Brain microvascular endothelial cell (primary cell): ENCODE data around the gene LRRC55.

Experiments
- DNase-seq: peaks from one replicate; pipeline ENCODE4 v3.0.0-alpha.2; 2020
- H3K27ac ChIP-seq: fragments of 250-450 bp; sonication (Bioruptor Pico); 2 replicates; pipeline ENCODE4 v1.5.1; 2020; ENCODE audit warnings: mild to moderate bottlenecking, moderate library complexity
- H3K27me3 ChIP-seq: fragments of 250-450 bp; sonication (Bioruptor Pico); replicated peaks from 2 replicates; pipeline ENCODE4 v1.5.1; 2020; ENCODE audit warnings: mild to moderate bottlenecking
- H3K36me3 ChIP-seq: fragments of 250-450 bp; sonication (Bioruptor Pico); replicated peaks from 2 replicates; pipeline ENCODE4 v1.5.1; 2020; ENCODE audit warnings: mild to moderate bottlenecking
- H3K4me3 ChIP-seq: 2 replicates; pipeline ENCODE4 v1.5.1; 2011; ENCODE audit warnings: low read depth, mild to moderate bottlenecking, control low read depth, low read length, moderate library complexity
- in situ Hi-C: cut with HindIII; loops from 2 replicates; pipeline ENCODE4 v1.10.0; 2017; ENCODE audit warnings: low sequenced_read_pairs, low pct_ligation_motif_present
- TF ChIP-seq, protein P1 (sequence below): IDR thresholded peaks from 2 replicates; pipeline ENCODE4 v1.5.1; 2011; ENCODE audit warnings: low read depth, mild to moderate bottlenecking, moderate library complexity, low read length, control low read depth, inconsistent platforms; ENCODE audit errors: missing control alignments

The LRRC55 gene

GRCh38 chr11:57175478-57175877 is 6.3 kb upstream of the LRRC55 start:
- Histone ChIP-seq H3K36me3 (no peaks in the 10 kb centered on the region), H3K4me3 (no peak overlapping the region), H3K27ac (no peak overlapping the region), H3K27me3 (peaks cover 11% of the 10 kb centered on the region)
- no peak for DNase-seq
- TF ChIP-seq, protein P1, sequence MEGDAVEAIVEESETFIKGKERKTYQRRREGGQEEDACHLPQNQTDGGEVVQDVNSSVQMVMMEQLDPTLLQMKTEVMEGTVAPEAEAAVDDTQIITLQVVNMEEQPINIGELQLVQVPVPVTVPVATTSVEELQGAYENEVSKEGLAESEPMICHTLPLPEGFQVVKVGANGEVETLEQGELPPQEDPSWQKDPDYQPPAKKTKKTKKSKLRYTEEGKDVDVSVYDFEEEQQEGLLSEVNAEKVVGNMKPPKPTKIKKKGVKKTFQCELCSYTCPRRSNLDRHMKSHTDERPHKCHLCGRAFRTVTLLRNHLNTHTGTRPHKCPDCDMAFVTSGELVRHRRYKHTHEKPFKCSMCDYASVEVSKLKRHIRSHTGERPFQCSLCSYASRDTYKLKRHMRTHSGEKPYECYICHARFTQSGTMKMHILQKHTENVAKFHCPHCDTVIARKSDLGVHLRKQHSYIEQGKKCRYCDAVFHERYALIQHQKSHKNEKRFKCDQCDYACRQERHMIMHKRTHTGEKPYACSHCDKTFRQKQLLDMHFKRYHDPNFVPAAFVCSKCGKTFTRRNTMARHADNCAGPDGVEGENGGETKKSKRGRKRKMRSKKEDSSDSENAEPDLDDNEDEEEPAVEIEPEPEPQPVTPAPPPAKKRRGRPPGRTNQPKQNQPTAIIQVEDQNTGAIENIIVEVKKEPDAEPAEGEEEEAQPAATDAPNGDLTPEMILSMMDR = no peak
- in situ Hi-C loops = no loop called here

DNA sequence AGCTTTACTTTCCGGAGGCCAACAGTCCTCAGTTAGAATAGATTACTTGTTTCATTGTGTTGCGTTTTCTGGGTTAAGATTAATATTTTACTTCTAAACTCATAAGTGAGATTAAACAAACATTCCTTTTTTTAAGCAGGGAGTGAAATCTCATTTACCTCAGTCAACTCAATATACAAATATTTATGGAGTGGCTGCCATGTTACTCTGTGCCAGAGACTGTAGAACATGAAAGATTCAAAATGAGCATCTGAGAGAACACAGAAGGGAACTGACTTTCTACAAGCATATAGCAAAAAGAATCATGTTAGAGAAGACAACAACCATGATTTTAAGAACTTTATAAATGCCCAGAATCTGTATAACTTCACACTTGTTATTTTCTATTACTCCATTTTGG is 3.4 kb upstream of the LRRC55 start:
- peaks cover 13% of the 10 kb centered on the region for H3K27me3 ChIP-seq
- H3K36me3 ChIP-seq = no peaks in the 10 kb centered on the region
- TF ChIP-seq, protein P1 = no peak
- in situ Hi-C loops = no loop called here
- no peak overlapping the region for H3K27ac ChIP-seq
- H3K4me3 ChIP-seq = no peak overlapping the region
- DNase-seq = no peak

- Histone ChIP-seq H3K27me3 (peaks cover 13% of the 10 kb centered on the region), H3K36me3 (no peaks in the 10 kb centered on the region), H3K4me3 (no peak overlapping the region), H3K27ac (no peak overlapping the region)
- in situ Hi-C loops = no loop called here
- DNase-seq = no peak
- TF ChIP-seq, protein P1 = no peak
Observed at GRCh38 chr11:57179681-57180080, 2.1 kb upstream of the LRRC55 start.

- TF ChIP-seq, protein P1 = no peak
- H3K27ac ChIP-seq = no peak overlapping the region
- in situ Hi-C loops = no loop called here
- H3K27me3 ChIP-seq = peaks cover 13% of the 10 kb centered on the region
- H3K4me3 ChIP-seq = no peak overlapping the region
- no peak for DNase-seq
- no peaks in the 10 kb centered on the region for H3K36me3 ChIP-seq
Observed at GRCh38 chr11:57180081-57180561, 1.6 kb upstream of the LRRC55 start.

DNA sequence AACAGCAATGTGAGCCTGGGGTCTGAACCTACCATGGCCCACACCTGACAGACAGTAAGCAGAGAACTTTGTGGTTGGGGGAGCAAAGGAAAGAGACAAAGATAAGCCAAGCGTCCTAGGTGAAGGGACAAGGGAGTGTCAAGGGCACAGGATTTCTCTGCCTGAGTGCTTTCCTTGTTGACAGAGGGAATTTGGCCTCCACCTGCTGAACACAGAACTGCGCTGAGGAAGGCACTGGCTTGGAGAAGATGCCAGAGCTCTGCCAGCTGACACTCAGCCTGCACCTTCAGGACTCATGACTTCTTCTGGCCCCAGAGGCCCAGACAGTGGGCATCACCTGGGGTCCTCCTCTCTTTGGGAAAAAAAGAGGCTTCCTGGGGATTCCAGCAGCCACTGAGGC is 789 bp upstream of the LRRC55 start:
- peaks cover 13% of the 10 kb centered on the region for H3K27me3 ChIP-seq
- in situ Hi-C loops = no loop called here
- no peak for DNase-seq
- H3K27ac ChIP-seq = no peak overlapping the region
- no peaks in the 10 kb centered on the region for H3K36me3 ChIP-seq
- no peak overlapping the region for H3K4me3 ChIP-seq
- TF ChIP-seq, protein P1 = no peak

- DNase-seq = no peak
- TF ChIP-seq, protein P1 = no peak
- Histone ChIP-seq H3K27ac (no peak overlapping the region), H3K36me3 (no peaks in the 10 kb centered on the region), H3K4me3 (no peak overlapping the region), H3K27me3 (peaks cover 13% of the 10 kb centered on the region)
- in situ Hi-C loops = no loop called here
Observed at GRCh38 chr11:57182896-57183295, 1.1 kb downstream of the LRRC55 start.
